HG02884 (cell line): Measurements from ENCODE around the gene ECSCR.
"Not testable (repeated sequence)": the region's sequence is repeated elsewhere in the genome, so short reads cannot be mapped to it uniquely, and the experiment has no call there.

Source experiments
- ATAC-seq: cut with Tn5 transposase; IDR thresholded peaks from one replicate; pipeline ENCODE4 v1.9.1; 2021; ENCODE audit warnings: mild to moderate bottlenecking, moderate library complexity; ENCODE audit not compliant: unreplicated experiment

The ECSCR gene

GRCh38 chr5:139462586-139463276, at the start of gene ECSCR:
ECSCR (minus strand) TSS chr5:139462743; CDS start chr5:139462670, 73 bp downstream.
- ATAC-seq, result no peak

- ATAC-seq, result not testable (repeated sequence)
Measured at GRCh38 chr5:139504722-139505121, 42.2 kb upstream of the ECSCR start.

- not testable (repeated sequence) for ATAC-seq
Measured at GRCh38 chr5:139503879-139504278, 41.3 kb upstream of the ECSCR start.

GRCh38 chr5:139503036-139503817, 40.7 kb upstream of the ECSCR start:
- ATAC-seq, result not testable (repeated sequence)

GRCh38 chr5:139501381-139501780, 38.8 kb upstream of the ECSCR start:
- ATAC-seq, result no peak

- no peak for ATAC-seq
Measured at GRCh38 chr5:139495638-139496435, 33.3 kb upstream of the ECSCR start.

GRCh38 chr5:139494832-139495231, 32.3 kb upstream of the ECSCR start:
- no peak for ATAC-seq

GRCh38 chr5:139494256-139494655, 31.7 kb upstream of the ECSCR start:
- ATAC-seq, result no peak

- ATAC-seq, result no peak
Measured at GRCh38 chr5:139492700-139493192, 30.2 kb upstream of the ECSCR start.

GRCh38 chr5:139488260-139488659, 25.7 kb upstream of the ECSCR start:
- no peak for ATAC-seq

GRCh38 chr5:139486201-139486600, 23.7 kb upstream of the ECSCR start:
- no peak for ATAC-seq

- not testable (repeated sequence) for ATAC-seq
Measured at GRCh38 chr5:139482890-139483208, 20.3 kb upstream of the ECSCR start.

- ATAC-seq, result peak; percentile 57
Measured at GRCh38 chr5:139482050-139482889, 19.7 kb upstream of the ECSCR start, which contains the start of gene STING1. STING1 (minus strand) TSS chr5:139482758; CDS start chr5:139481704, 1,054 bp downstream.

- no peak for ATAC-seq
Measured at GRCh38 chr5:139481580-139482049, 19.1 kb upstream of the ECSCR start.

- ATAC-seq, result no peak
Measured at GRCh38 chr5:139481122-139481533, 18.6 kb upstream of the ECSCR start.

- ATAC-seq, result not testable (repeated sequence)
Measured at GRCh38 chr5:139479729-139480128, 17.2 kb upstream of the ECSCR start.

- not testable (repeated sequence) for ATAC-seq
Measured at GRCh38 chr5:139478657-139479423, 16.3 kb upstream of the ECSCR start.

GRCh38 chr5:139475865-139476617, 13.5 kb upstream of the ECSCR start:
- no peak for ATAC-seq
